ENCODE data around the gene ZNF764. TPM values are rescaled to one million over a fixed set of nuclear protein-coding genes. Genes with fewer than 3 reads are reported as not detected.

The ZNF764 gene
- total and polyA plus RNA-seq, 11 donors: 7.4 to 17.2 (median 11.0) TPM

- intact Hi-C loops (cut with DNase I): no loop called here
- no peaks in the 10 kb centered on the region for H3K9me3 ChIP-seq
- no peaks in the 10 kb centered on the region for H3K27me3 ChIP-seq
- no peak for DNase-seq
- H3K36me3 ChIP-seq: peaks cover 0 to 10% (median 3%) of the 10 kb centered on the region in 9 donors
- ATAC-seq: no peak
- WGBS, 4 donors: 69 to 74% (median 71%) methylated on average over 8 of the region's 8 CpGs
- no peak for TF ChIP-seq POLR2A (IDR thresholded peaks at IDR 0.05)
- TF ChIP-seq, protein P1, sequence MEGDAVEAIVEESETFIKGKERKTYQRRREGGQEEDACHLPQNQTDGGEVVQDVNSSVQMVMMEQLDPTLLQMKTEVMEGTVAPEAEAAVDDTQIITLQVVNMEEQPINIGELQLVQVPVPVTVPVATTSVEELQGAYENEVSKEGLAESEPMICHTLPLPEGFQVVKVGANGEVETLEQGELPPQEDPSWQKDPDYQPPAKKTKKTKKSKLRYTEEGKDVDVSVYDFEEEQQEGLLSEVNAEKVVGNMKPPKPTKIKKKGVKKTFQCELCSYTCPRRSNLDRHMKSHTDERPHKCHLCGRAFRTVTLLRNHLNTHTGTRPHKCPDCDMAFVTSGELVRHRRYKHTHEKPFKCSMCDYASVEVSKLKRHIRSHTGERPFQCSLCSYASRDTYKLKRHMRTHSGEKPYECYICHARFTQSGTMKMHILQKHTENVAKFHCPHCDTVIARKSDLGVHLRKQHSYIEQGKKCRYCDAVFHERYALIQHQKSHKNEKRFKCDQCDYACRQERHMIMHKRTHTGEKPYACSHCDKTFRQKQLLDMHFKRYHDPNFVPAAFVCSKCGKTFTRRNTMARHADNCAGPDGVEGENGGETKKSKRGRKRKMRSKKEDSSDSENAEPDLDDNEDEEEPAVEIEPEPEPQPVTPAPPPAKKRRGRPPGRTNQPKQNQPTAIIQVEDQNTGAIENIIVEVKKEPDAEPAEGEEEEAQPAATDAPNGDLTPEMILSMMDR (IDR thresholded peaks at IDR 0.05): no peak
- no peak overlapping the region for H3K4me3 ChIP-seq
- peaks cover 3 to 43% (median 15%) of the 10 kb centered on the region in 12 donors for H3K4me1 ChIP-seq
- H3K27ac ChIP-seq: no peak overlapping the region
Observed at GRCh38 chr16:30565984-30566383, 7.8 kb upstream of the ZNF764 start.

- Histone ChIP-seq H3K9me3 (no peaks in the 10 kb centered on the region), H3K4me1 (peaks cover 0 to 43% (median 15%) of the 10 kb centered on the region in 12 donors), H3K36me3 (peaks cover 0 to 10% (median 3%) of the 10 kb centered on the region in 9 donors), H3K27me3 (no peaks in the 10 kb centered on the region), H3K27ac (no peak overlapping the region), H3K4me3 (no peak overlapping the region)
- TF ChIP-seq, protein P1 (IDR thresholded peaks at IDR 0.05): no peak
- TF ChIP-seq POLR2A (IDR thresholded peaks at IDR 0.05): no peak
- DNase-seq (no peak), ATAC-seq (no peak)
- intact Hi-C loops (cut with DNase I): no loop called here
- WGBS, 4 donors: 64 to 72% (median 68%) methylated on average over 7 of the region's 7 CpGs
Observed at GRCh38 chr16:30565526-30565925, 7.4 kb upstream of the ZNF764 start.

- DNase-seq: no peak
- Histone ChIP-seq H3K9me3 (no peaks in the 10 kb centered on the region), H3K4me1 (peaks cover 0 to 42% (median 13%) of the 10 kb centered on the region in 12 donors), H3K4me3 (peak overlapping the region in 9 of 12 donors; percentile 53 to 71 (median 64)), H3K27me3 (no peaks in the 10 kb centered on the region), H3K36me3 (no peaks in the 10 kb centered on the region), H3K27ac (peak overlapping the region; percentile 65 to 87 (median 76))
- no peak for ATAC-seq
- intact Hi-C loops (cut with DNase I): no loop called here
- 88 to 97% (median 94%) methylated on average over 14 of the region's 14 CpGs for WGBS, 4 donors
- no peak for TF ChIP-seq POLR2A (IDR thresholded peaks at IDR 0.05)
- TF ChIP-seq, protein P1 (IDR thresholded peaks at IDR 0.05): no peak
Observed at GRCh38 chr16:30562021-30562420, 3.8 kb upstream of the ZNF764 start.

- Histone ChIP-seq H3K9me3 (no peaks in the 10 kb centered on the region), H3K36me3 (peaks cover 0 to 4% (median 0%) of the 10 kb centered on the region in 9 donors), H3K27ac (peak overlapping the region; percentile 65 to 87 (median 76)), H3K27me3 (no peaks in the 10 kb centered on the region), H3K4me3 (peak overlapping the region; percentile 30 to 71 (median 56)), H3K4me1 (peaks cover 0 to 49% (median 20%) of the 10 kb centered on the region in 12 donors)
- intact Hi-C loops (cut with DNase I): no loop called here
- peak; percentile 56 to 81 (median 60) for DNase-seq
- no peak for ATAC-seq
- 13 to 24% (median 21%) methylated on average over 37 to 46 of the region's 46 CpGs for WGBS, 4 donors
- TF ChIP-seq POLR2A (IDR thresholded peaks at IDR 0.05): no peak
- TF ChIP-seq, protein P1 (IDR thresholded peaks at IDR 0.05): no peak
Observed at GRCh38 chr16:30561089-30561816, 3.1 kb upstream of the ZNF764 start.

Measured in heart left ventricle (tissue), 16 donors.